HG02678 (cell line): ENCODE data around the gene ST7.
A peak's percentile ranks its signal among the peaks of the same experiment; 100 is the strongest.
"Not testable (repeated sequence)": the region's sequence is repeated elsewhere in the genome, so short reads cannot be mapped to it uniquely, and the experiment has no call there.

Experiments used
- ATAC-seq: cut with Tn5 transposase; IDR thresholded peaks from one replicate; pipeline ENCODE4 v1.9.1; 2021; ENCODE audit warnings: mild to moderate bottlenecking, moderate library complexity; ENCODE audit not compliant: unreplicated experiment

The ST7 gene

GRCh38 chr7:116953372-116953905 is at the start of gene ST7:
Gene ST7, plus strand, starts transcription at chr7:116953501. Its CDS starts 40 bp downstream, at chr7:116953541.
- ATAC-seq = peak; percentile 41

- ATAC-seq = no peak
Measured at GRCh38 chr7:116906391-116906790, 46.9 kb upstream of the ST7 start.

- no peak for ATAC-seq
Measured at GRCh38 chr7:116910383-116910782, 42.9 kb upstream of the ST7 start.

GRCh38 chr7:116911801-116912200 is 41.5 kb upstream of the ST7 start:
- ATAC-seq = no peak

GRCh38 chr7:116912269-116912909 is 40.9 kb upstream of the ST7 start:
- no peak for ATAC-seq

- ATAC-seq = no peak
Measured at GRCh38 chr7:116918704-116919103, 34.6 kb upstream of the ST7 start.

GRCh38 chr7:116920359-116920758 is 32.9 kb upstream of the ST7 start:
- no peak for ATAC-seq

- no peak for ATAC-seq
Measured at GRCh38 chr7:116922545-116922944, 30.8 kb upstream of the ST7 start.

- ATAC-seq = no peak
Measured at GRCh38 chr7:116924741-116925140, 28.6 kb upstream of the ST7 start.

GRCh38 chr7:116929021-116929420 is 24.3 kb upstream of the ST7 start:
- no peak for ATAC-seq

GRCh38 chr7:116929914-116930913 is 23.1 kb upstream of the ST7 start:
- ATAC-seq = peak; percentile 82

GRCh38 chr7:116932566-116932965 is 20.7 kb upstream of the ST7 start:
- ATAC-seq = no peak

GRCh38 chr7:116933465-116933864 is 19.8 kb upstream of the ST7 start:
- no peak for ATAC-seq

- no peak for ATAC-seq
Measured at GRCh38 chr7:116934580-116934979, 18.7 kb upstream of the ST7 start.

- not testable (repeated sequence) for ATAC-seq
Measured at GRCh38 chr7:116936844-116937243, 16.5 kb upstream of the ST7 start.

- no peak for ATAC-seq
Measured at GRCh38 chr7:116938678-116939077, 14.6 kb upstream of the ST7 start.

GRCh38 chr7:116940689-116941370 is 12.5 kb upstream of the ST7 start:
- no peak for ATAC-seq

- ATAC-seq = no peak
Measured at GRCh38 chr7:116942504-116942903, 10.8 kb upstream of the ST7 start.

- ATAC-seq = no peak
Measured at GRCh38 chr7:116948934-116949333, 4.4 kb upstream of the ST7 start.

- no peak for ATAC-seq
Measured at GRCh38 chr7:116949941-116950801, 3.1 kb upstream of the ST7 start.
